Measurements from ENCODE around the gene ZFP57. TPM values are rescaled to one million over a fixed set of nuclear protein-coding genes. Genes with fewer than 3 reads are reported as not detected.

The ZFP57 gene
- total and polyA plus RNA-seq, 2 of the 13 experiments (the other 11 are each of a cell fraction or from before 2014, with no cell fraction given): not detected

GRCh38 chr6:29625337-29625930 is 55.5 kb downstream of the ZFP57 start (continued):
- TF ChIP-seq RFX3 (CRISPR knock-in tag; IDR thresholded peaks at IDR 0.05) (no peak), FOXJ3 (CRISPR knock-in tag; IDR thresholded peaks at IDR 0.05; ENCODE audit: borderline replicate concordance) (no peak)
- TF ChIP-seq, protein P1, sequence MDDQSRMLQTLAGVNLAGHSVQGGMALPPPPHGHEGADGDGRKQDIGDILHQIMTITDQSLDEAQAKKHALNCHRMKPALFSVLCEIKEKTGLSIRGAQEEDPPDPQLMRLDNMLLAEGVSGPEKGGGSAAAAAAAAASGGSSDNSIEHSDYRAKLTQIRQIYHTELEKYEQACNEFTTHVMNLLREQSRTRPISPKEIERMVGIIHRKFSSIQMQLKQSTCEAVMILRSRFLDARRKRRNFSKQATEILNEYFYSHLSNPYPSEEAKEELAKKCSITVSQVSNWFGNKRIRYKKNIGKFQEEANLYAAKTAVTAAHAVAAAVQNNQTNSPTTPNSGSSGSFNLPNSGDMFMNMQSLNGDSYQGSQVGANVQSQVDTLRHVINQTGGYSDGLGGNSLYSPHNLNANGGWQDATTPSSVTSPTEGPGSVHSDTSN (CRISPR knock-in tag; IDR thresholded peaks at IDR 0.05; ENCODE audit: borderline replicate concordance): no peak

DNA sequence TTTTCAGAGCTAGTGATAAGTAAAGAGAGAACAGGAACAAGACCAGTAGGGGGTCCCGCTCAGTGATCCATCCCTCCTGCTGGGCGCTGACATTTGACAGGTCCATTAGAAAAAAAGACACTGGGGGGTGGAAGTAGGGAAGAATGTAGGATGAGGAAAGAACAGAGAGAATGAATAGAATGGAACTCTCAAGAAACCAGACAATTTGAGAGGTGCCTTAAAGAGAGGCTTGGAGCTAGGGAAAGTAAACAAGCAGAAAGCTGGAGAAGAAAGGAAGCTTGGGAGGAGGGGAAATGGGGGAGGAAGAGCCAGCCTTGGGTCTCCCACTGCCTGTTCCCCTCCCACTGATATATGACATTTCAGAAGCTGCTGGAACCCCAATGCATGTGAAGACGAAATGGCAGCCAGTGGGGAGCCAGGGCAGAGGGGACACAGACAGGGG is 56.4 kb downstream of the ZFP57 start:
- H3K36me3 ChIP-seq (replicated peaks in 1 of 2; ENCODE audit: control insufficient read depth in 1 of 2, insufficient read depth in 2 of 2, low read length in 2 of 2): no peaks in the 10 kb centered on the region
- BruUV-seq (replicated peaks): no TSS peak
- ATAC-seq: no peak
- in situ Hi-C loops (cut with HindIII; ENCODE audit: extremely low pct_ligation_motif_present, low pct_unique_long_range_greater_than_20kb) (no loop called here), intact Hi-C loops (cut with micrococcal nuclease; ENCODE audit: unreplicated experiment) (loop anchor here (5.0 kb wide), 1 partner anchor 793 kb away; no protein-coding TSS in a partner anchor)
- no peak overlapping the region for H3K9ac ChIP-seq (ENCODE audit: insufficient read depth, low read depth, low read length)
- H2AFZ ChIP-seq (ENCODE audit: low read length): no peak overlapping the region
- H3K4me1 ChIP-seq (ENCODE audit: insufficient read depth, low read length): peaks cover 11% of the 10 kb centered on the region
- H4K20me1 ChIP-seq (ENCODE audit: insufficient read depth, low read length): no peaks in the 10 kb centered on the region
- H3K4me2 ChIP-seq (ENCODE audit: low read depth, low read length): no peak overlapping the region
- ChIA-PET POLR2A (no interaction called here), CTCF (ENCODE audit: low intra/inter-chr PET ratio, low total read pairs) (no interaction called here)
- H3K4me3 ChIP-seq (replicated peaks in 1 of 3; ENCODE audit: insufficient read depth in 1 of 3, low read depth in 2 of 3, low read length in 3 of 3): no peak overlapping the region
- peaks cover 10 to 45% of the 10 kb centered on the region in 2 experiments; a peak in 4 of 5 replicates for H3K27me3 ChIP-seq (ENCODE audit: control insufficient read depth in 1 of 2, insufficient read depth in 2 of 2, low read length in 2 of 2)
- FAIRE-seq: no peak
- no peak for DNase-seq (ENCODE audit: low spot score)
- H3K27ac ChIP-seq (ENCODE audit: extremely low read length, insufficient read depth, low read length): no peak overlapping the region
- no peaks in the 10 kb centered on the region for H3K9me3 ChIP-seq (ENCODE audit: low read length)
- H3K79me2 ChIP-seq (ENCODE audit: insufficient read depth, low read length): no peaks in the 10 kb centered on the region
- 23% methylated on average over 3 of the region's 3 CpGs for WGBS (ENCODE audit: low lambda C conversion rate)
- TF ChIP-seq SYNCRIP (IDR thresholded peaks at IDR 0.05; ENCODE audit: insufficient read depth, low read depth, low read length) (no peak), ZNF431 (CRISPR knock-in tag; IDR thresholded peaks at IDR 0.05; ENCODE audit: borderline replicate concordance, low read depth) (no peak), BCLAF1 (IDR thresholded peaks at IDR 0.05) (no peak), GABPA (IDR thresholded peaks at IDR 0.05; ENCODE audit: low read depth, low read length) (no peak), GABPA (CRISPR knock-in tag; IDR thresholded peaks at IDR 0.05; ENCODE audit: low read depth) (no peak), ATAD3A (CRISPR knock-in tag; IDR thresholded peaks at IDR 0.05) (no peak), ZNF34 (CRISPR knock-in tag; IDR thresholded peaks at IDR 0.05; ENCODE audit: borderline replicate concordance) (no peak), TBX3 (IDR thresholded peaks at IDR 0.05; ENCODE audit: borderline replicate concordance) (no peak), RBM39 (IDR thresholded peaks at IDR 0.05; ENCODE audit: low read depth, low read length, poor library complexity, severe bottlenecking) (no peak), ZNF576 (CRISPR knock-in tag; IDR thresholded peaks at IDR 0.05) (no peak), ZNF614 (CRISPR knock-in tag; IDR thresholded peaks at IDR 0.05; ENCODE audit: borderline replicate concordance) (no peak)
- TF ChIP-seq, protein P2, sequence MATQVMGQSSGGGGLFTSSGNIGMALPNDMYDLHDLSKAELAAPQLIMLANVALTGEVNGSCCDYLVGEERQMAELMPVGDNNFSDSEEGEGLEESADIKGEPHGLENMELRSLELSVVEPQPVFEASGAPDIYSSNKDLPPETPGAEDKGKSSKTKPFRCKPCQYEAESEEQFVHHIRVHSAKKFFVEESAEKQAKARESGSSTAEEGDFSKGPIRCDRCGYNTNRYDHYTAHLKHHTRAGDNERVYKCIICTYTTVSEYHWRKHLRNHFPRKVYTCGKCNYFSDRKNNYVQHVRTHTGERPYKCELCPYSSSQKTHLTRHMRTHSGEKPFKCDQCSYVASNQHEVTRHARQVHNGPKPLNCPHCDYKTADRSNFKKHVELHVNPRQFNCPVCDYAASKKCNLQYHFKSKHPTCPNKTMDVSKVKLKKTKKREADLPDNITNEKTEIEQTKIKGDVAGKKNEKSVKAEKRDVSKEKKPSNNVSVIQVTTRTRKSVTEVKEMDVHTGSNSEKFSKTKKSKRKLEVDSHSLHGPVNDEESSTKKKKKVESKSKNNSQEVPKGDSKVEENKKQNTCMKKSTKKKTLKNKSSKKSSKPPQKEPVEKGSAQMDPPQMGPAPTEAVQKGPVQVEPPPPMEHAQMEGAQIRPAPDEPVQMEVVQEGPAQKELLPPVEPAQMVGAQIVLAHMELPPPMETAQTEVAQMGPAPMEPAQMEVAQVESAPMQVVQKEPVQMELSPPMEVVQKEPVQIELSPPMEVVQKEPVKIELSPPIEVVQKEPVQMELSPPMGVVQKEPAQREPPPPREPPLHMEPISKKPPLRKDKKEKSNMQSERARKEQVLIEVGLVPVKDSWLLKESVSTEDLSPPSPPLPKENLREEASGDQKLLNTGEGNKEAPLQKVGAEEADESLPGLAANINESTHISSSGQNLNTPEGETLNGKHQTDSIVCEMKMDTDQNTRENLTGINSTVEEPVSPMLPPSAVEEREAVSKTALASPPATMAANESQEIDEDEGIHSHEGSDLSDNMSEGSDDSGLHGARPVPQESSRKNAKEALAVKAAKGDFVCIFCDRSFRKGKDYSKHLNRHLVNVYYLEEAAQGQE (IDR thresholded peaks at IDR 0.05; ENCODE audit: borderline replicate concordance in 1 of 2, low read depth in 1 of 2, low read length in 2 of 2): no peak
